Measurements from ENCODE around the gene NABP1. TPM values are rescaled to one million over a fixed set of nuclear protein-coding genes. Genes with fewer than 3 reads are reported as not detected.

The NABP1 gene, protein sequence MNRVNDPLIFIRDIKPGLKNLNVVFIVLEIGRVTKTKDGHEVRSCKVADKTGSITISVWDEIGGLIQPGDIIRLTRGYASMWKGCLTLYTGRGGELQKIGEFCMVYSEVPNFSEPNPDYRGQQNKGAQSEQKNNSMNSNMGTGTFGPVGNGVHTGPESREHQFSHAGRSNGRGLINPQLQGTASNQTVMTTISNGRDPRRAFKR
- total RNA-seq (10 to 100 TPM in 2 of 4 donors, 1 to 10 TPM in 2; 8.2 to 12.7 (median 9.8) TPM), polyA plus RNA-seq (10 to 100 TPM in 1 of 3 donors, 1 to 10 TPM in 2; 4.2 to 15.4 (median 8.6) TPM)

DNA sequence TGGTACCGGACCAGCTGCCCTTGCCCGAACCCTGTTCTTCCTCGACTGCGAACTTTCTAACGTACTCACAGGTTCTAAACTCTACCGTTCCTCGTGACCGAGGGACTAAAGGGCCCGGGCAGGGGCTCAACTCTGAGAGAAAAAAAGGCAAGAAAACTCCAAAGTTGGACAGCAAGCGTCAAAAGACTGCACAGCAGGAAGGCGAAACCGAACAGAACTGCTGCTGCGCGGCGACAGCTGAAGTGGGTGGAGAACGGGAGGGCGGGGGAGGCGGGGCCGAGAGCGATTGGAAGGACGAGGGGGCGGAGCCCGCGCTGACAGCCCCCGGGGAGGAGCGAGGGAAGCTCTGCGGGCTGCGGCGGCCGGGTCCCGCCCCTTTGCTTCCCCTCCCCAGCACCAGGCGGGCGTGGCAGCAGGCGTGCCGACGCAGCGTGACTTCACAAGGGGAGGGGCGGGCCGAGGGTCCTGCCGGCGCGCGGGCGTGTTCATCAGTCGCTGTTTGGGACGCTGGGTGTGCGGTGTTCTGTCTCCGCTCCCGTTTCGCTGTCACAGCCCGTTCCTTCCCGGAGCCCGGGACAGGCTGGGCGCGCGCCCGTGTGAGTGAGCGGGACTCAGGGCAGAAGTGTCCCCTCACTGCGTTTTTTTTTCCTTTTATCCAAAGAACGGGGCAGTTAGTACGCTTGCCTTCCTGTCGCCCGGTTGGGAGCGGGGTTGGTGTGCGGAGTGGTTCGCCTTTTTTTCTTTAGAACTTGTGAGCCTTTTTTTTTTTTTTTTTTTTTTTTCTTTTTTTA lies at the start of gene NABP1:
Gene NABP1 (plus strand): TSS at position 491 of the 791 bp plus-strand sequence. CDS start 479 bp downstream, outside the sequence.
- TF ChIP-seq, protein P1, sequence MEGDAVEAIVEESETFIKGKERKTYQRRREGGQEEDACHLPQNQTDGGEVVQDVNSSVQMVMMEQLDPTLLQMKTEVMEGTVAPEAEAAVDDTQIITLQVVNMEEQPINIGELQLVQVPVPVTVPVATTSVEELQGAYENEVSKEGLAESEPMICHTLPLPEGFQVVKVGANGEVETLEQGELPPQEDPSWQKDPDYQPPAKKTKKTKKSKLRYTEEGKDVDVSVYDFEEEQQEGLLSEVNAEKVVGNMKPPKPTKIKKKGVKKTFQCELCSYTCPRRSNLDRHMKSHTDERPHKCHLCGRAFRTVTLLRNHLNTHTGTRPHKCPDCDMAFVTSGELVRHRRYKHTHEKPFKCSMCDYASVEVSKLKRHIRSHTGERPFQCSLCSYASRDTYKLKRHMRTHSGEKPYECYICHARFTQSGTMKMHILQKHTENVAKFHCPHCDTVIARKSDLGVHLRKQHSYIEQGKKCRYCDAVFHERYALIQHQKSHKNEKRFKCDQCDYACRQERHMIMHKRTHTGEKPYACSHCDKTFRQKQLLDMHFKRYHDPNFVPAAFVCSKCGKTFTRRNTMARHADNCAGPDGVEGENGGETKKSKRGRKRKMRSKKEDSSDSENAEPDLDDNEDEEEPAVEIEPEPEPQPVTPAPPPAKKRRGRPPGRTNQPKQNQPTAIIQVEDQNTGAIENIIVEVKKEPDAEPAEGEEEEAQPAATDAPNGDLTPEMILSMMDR (IDR thresholded peaks at IDR 0.05): no peak
- TF ChIP-seq POLR2AphosphoS5 (IDR thresholded peaks at IDR 0.05) (peak; percentile 98 to 100 (median 100)), POLR2A (IDR thresholded peaks at IDR 0.05) (peak; percentile 87 to 89), EP300 (IDR thresholded peaks at IDR 0.05) (peak in 1 of 4 donors; percentile 39)

DNA sequence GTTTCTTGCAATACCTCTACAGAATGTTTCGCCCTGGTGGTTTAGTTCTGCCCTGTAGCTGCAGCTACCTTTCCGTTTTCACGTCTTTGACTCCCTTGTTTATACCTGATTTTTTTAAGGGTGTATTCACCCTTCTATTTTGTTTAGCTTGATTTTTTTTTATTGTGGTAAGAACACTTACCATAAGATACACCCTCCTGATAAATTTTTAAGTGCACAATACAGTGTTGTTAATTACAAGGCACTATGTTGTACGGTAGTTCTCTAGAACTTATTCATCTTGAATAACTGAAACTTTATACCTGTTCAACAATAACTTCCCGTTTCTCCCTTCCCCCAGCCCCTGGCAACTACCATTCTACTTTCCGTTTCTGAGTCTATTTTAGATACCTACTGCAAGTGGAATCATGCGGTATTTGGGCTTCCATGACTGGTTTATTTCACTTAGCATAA lies 48.9 kb upstream of the NABP1 start:
- Histone ChIP-seq H3K4me3 (no peak overlapping the region), H3K36me3 (no peaks in the 10 kb centered on the region), H3K27ac (no peak overlapping the region), H3K9me3 (no peaks in the 10 kb centered on the region), H3K27me3 (no peaks in the 10 kb centered on the region), H3K4me1 (peaks cover 0 to 6% (median 0%) of the 10 kb centered on the region in 4 donors)
- 72 to 80% methylated on average over 7 of the region's 7 CpGs for WGBS, 2 donors
- intact Hi-C loops (cut with DNase I): no loop called here
- TF ChIP-seq POLR2AphosphoS5 (IDR thresholded peaks at IDR 0.05) (no peak), EP300 (IDR thresholded peaks at IDR 0.05) (no peak), POLR2A (IDR thresholded peaks at IDR 0.05) (no peak)
- DNase-seq: no peak

More for the DNA sequence above, at the start of gene NABP1:
- intact Hi-C loops (cut with DNase I): loop anchor here (2.0 to 5.0 kb wide), 3 partner anchors 169 to 1031 kb away; partner anchors contain the start of genes CAVIN2, NAB1 and STAT1
- DNase-seq: peak; percentile 99
- Histone ChIP-seq H3K27me3 (no peaks in the 10 kb centered on the region), H3K4me1 (peaks cover 0 to 16% (median 5%) of the 10 kb centered on the region in 4 donors), H3K36me3 (peaks cover 0 to 3% (median 0%) of the 10 kb centered on the region in 4 donors), H3K27ac (peak within 1 kb of the TSS; percentile 85 to 96 (median 90)), H3K9me3 (no peaks in the 10 kb centered on the region), H3K4me3 (peak within 1 kb of the TSS; percentile 53 to 72 (median 59))
- 0 to 1% methylated on average over 66 of the region's 66 CpGs for WGBS, 2 donors

DNA sequence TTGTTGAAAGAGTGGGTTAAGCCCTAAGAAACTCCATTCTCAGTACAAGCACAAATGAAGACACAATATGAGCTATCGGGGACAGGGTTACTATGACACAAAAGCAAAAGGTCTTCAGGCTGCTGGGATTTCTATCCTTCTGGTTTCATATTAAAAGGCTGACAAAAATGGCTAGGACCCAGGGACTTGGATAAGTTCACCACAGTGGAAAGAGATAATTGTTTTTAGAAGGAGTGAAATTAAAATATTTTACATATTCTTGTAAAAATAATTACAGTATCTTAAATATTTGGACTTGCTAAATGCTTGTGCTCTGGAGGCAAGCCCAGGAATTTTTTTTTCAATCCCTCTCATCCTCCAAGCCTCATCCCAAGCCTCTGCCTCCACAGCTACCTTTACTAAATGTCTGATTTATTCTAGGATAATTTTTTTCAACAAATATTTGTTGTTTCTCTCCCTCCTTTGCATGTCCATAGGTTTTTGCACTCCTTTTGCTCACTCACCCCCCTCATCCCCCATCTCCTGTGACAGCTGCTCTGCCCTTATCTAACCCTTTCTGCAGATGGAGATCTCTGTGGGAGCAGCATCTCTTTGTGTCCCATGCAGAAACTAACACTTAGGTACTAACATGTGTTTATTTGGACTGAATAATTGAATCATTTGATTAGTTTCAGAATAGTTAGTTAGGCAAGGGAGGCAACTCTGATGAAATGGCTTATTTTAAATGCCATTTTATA lies 47.8 kb upstream of the NABP1 start:
- no peaks in the 10 kb centered on the region for H3K36me3 ChIP-seq
- H3K4me1 ChIP-seq: peaks cover 0 to 6% (median 0%) of the 10 kb centered on the region in 4 donors
- H3K4me3 ChIP-seq: no peak overlapping the region
- no peaks in the 10 kb centered on the region for H3K27me3 ChIP-seq
- intact Hi-C loops (cut with DNase I): no loop called here
- no peak for DNase-seq
- H3K9me3 ChIP-seq: no peaks in the 10 kb centered on the region
- 72 to 87% methylated on average over 1 of the region's 1 CpG for WGBS, 2 donors
- no peak for TF ChIP-seq POLR2A (IDR thresholded peaks at IDR 0.05)
- no peak for TF ChIP-seq POLR2AphosphoS5 (IDR thresholded peaks at IDR 0.05)
- TF ChIP-seq EP300 (IDR thresholded peaks at IDR 0.05): no peak
- TF ChIP-seq, protein P1 (IDR thresholded peaks at IDR 0.05): no peak
- no peak overlapping the region for H3K27ac ChIP-seq

DNA sequence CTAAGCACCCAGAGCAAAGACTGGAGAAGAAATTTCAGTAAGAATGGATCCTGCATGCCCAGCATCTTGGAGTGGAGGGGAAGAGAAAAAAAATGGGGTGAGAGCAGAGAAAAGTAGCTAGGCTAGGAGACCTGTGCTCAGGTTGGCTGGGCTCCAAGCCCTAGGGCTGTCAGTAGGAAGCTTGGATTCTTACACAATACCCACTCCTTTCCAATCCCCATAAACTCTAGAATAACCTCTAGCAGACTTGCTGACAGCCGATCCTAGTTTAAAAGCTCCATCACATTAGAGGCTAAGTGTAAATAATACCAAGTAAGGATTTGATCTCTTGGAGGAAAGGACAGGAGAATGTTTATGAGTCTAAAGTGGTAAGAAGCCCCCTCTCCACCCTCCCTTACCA lies 46.2 kb upstream of the NABP1 start:
- no peak overlapping the region for H3K27ac ChIP-seq
- 12 to 44% methylated on average over 1 of the region's 1 CpG for WGBS, 2 donors
- H3K27me3 ChIP-seq: no peaks in the 10 kb centered on the region
- H3K9me3 ChIP-seq: no peaks in the 10 kb centered on the region
- no peak for TF ChIP-seq POLR2A (IDR thresholded peaks at IDR 0.05)
- TF ChIP-seq, protein P1 (IDR thresholded peaks at IDR 0.05): no peak
- no peaks in the 10 kb centered on the region for H3K36me3 ChIP-seq
- DNase-seq: peak; percentile 67
- no peak overlapping the region for H3K4me3 ChIP-seq
- intact Hi-C loops (cut with DNase I): no loop called here
- peaks cover 0 to 6% (median 0%) of the 10 kb centered on the region in 4 donors for H3K4me1 ChIP-seq

Measured in sigmoid colon (tissue), 7 donors.